Osteocyte (in vitro differentiated cells): ENCODE data around the gene MAP3K12. TPM values are rescaled to one million over a fixed set of nuclear protein-coding genes. Genes with fewer than 3 reads are reported as not detected.

ENCODE experiments used
- DNase-seq: peaks from one replicate; pipeline ENCODE4 v3.0.0; 2021; ENCODE audit warnings: mixed read lengths; ENCODE audit not compliant: unreplicated experiment; ENCODE audit errors: extremely low spot score
- H3K27ac Mint-ChIP-seq: one replicate; pipeline ENCODE4 v1.8.0; 2021; ENCODE audit warnings: mild to moderate bottlenecking, mixed read lengths; ENCODE audit not compliant: unreplicated experiment
- H3K27me3 Mint-ChIP-seq: one replicate; pipeline ENCODE4 v1.8.0; 2021; ENCODE audit warnings: mixed read lengths; ENCODE audit not compliant: unreplicated experiment
- H3K36me3 Mint-ChIP-seq: one replicate; pipeline ENCODE4 v1.8.0; 2021; ENCODE audit warnings: mixed read lengths; ENCODE audit not compliant: unreplicated experiment
- H3K4me1 Mint-ChIP-seq: one replicate; pipeline ENCODE4 v1.8.0; 2021; ENCODE audit warnings: mixed read lengths; ENCODE audit not compliant: unreplicated experiment
- H3K4me3 Mint-ChIP-seq: one replicate; pipeline ENCODE4 v1.8.0; 2021; ENCODE audit warnings: mild to moderate bottlenecking, moderate library complexity, mixed read lengths; ENCODE audit not compliant: unreplicated experiment
- H3K9me3 Mint-ChIP-seq: one replicate; pipeline ENCODE4 v1.8.0; 2021; ENCODE audit warnings: mixed read lengths; ENCODE audit not compliant: unreplicated experiment
- CTCF ChIP-seq: fragments of 200-600 bp; sonication (generic); IDR thresholded peaks from 2 replicates; pipeline ENCODE4 v1.5.0; 2021; ENCODE audit warnings: antibody characterized with exemption, mild to moderate bottlenecking, moderate library complexity
- total RNA-seq: library from RNA; stranded (reverse); gene quantifications from 2 replicates; pipeline ENCODE4 v1.2.1, GENCODE V29; 2021

The MAP3K12 gene
- total RNA-seq, 1 donor from 2014 or later: 51.8 TPM

GRCh38 chr12:53492188-53492587, 7.1 kb downstream of the MAP3K12 start:
- Mint-ChIP-seq H3K9me3 (no peaks in the 10 kb centered on the region), H3K4me1 (peaks cover 35% of the 10 kb centered on the region), H3K27ac (peak overlapping the region; percentile 98), H3K4me3 (peak overlapping the region; percentile 87), H3K27me3 (no peaks in the 10 kb centered on the region), H3K36me3 (no peaks in the 10 kb centered on the region)
- no peak for DNase-seq
- TF ChIP-seq CTCF: no peak

GRCh38 chr12:53489242-53489864, 9.9 kb downstream of the MAP3K12 start:
- no peak for TF ChIP-seq CTCF
- no peak overlapping the region for H3K27ac Mint-ChIP-seq

GRCh38 chr12:53486736-53487487, 12.3 kb downstream of the MAP3K12 start:
- peaks cover 15% of the 10 kb centered on the region for H3K36me3 Mint-ChIP-seq
- no peak for TF ChIP-seq CTCF
- H3K4me1 Mint-ChIP-seq: peaks cover 4% of the 10 kb centered on the region

More at GRCh38 chr12:53489242-53489864, 9.9 kb downstream of the MAP3K12 start:
- Mint-ChIP-seq H3K4me1 (peaks cover 21% of the 10 kb centered on the region), H3K4me3 (no peak overlapping the region), H3K27me3 (no peaks in the 10 kb centered on the region), H3K9me3 (no peaks in the 10 kb centered on the region), H3K36me3 (peaks cover 6% of the 10 kb centered on the region)
- no peak for DNase-seq

GRCh38 chr12:53485955-53486735, 13.1 kb downstream of the MAP3K12 start:
- no peak for TF ChIP-seq CTCF
- H3K4me3 Mint-ChIP-seq: no peak overlapping the region
- H3K9me3 Mint-ChIP-seq: no peaks in the 10 kb centered on the region
- H3K27me3 Mint-ChIP-seq: no peaks in the 10 kb centered on the region
- H3K36me3 Mint-ChIP-seq: peaks cover 18% of the 10 kb centered on the region
- peaks cover 3% of the 10 kb centered on the region for H3K4me1 Mint-ChIP-seq
- DNase-seq: no peak
- no peak overlapping the region for H3K27ac Mint-ChIP-seq

More at GRCh38 chr12:53486736-53487487, 12.3 kb downstream of the MAP3K12 start:
- no peaks in the 10 kb centered on the region for H3K9me3 Mint-ChIP-seq
- no peak overlapping the region for H3K27ac Mint-ChIP-seq
- no peak for DNase-seq
- no peak overlapping the region for H3K4me3 Mint-ChIP-seq
- H3K27me3 Mint-ChIP-seq: no peaks in the 10 kb centered on the region
